GM12874 (cell line): ENCODE results near the gene MORC1.

Experiments used
- CTCF ChIP-seq: IDR thresholded peaks from 2 replicates; pipeline ENCODE4 v1.5.1; 2011; ENCODE audit warnings: low read depth, mild to moderate bottlenecking, control low read depth, low read length, moderate library complexity; ENCODE audit not compliant: insufficient read depth

Gene MORC1

GRCh38 chr3:109026821-109027220, 91.1 kb downstream of the MORC1 start:
- no peak for TF ChIP-seq CTCF

GRCh38 chr3:109025896-109026295, 92.0 kb downstream of the MORC1 start:
- no peak for TF ChIP-seq CTCF

- peak; percentile 53 for TF ChIP-seq CTCF
Observed at GRCh38 chr3:109023656-109024254, 94.2 kb downstream of the MORC1 start.

- TF ChIP-seq CTCF: no peak
Observed at GRCh38 chr3:109023167-109023566, 94.8 kb downstream of the MORC1 start.

- TF ChIP-seq CTCF: no peak
Observed at GRCh38 chr3:109021556-109021955, 96.4 kb downstream of the MORC1 start.

- no peak for TF ChIP-seq CTCF
Observed at GRCh38 chr3:109018828-109019227, 99.1 kb downstream of the MORC1 start.

GRCh38 chr3:109005443-109005842, 112.5 kb downstream of the MORC1 start:
- no peak for TF ChIP-seq CTCF
